ENCODE results near the gene GNAI3.

DNA sequence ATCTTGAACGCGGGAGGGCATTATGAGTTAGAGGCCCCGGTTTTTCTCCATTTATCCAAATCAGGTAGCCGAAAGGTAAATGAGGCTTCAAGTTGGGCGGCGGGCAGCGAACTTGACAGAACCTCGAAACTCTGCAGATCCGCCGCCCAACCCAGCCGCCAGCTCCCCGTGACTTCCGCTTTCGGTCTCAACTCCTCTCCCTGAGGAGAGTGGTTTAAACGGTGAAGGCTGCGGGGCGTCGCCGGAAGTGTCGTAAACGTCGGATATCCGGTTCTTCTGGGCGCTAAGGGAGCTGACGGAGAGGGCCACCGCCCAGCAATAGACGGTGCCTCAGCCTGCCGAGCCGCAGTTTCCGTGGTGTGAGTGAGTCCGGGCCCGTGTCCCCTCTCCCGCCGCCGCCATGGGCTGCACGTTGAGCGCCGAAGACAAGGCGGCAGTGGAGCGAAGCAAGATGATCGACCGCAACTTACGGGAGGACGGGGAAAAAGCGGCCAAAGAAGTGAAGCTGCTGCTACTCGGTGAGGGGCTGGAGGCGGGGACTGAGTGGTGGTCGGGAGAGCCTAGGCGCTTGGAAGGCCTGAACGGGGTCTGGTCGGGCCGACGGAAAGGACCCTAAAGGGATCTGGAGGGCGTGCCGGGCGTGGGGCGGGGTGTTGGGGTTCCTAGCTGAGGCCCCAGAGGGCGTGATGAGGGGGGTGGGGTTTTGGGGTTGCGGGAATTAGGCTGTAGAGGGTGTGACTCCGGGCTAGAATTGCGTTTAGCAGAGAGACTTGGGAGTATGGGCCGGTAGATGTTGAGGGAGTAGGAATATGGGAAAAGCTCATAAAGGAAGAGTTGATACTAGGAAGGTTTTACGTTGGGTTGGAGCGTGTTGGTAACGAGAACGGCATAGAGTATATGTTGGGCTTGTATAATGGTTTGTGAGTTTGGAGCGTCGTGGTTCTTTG, at the start of gene GNAI3:
- TF ChIP-seq, protein P1, sequence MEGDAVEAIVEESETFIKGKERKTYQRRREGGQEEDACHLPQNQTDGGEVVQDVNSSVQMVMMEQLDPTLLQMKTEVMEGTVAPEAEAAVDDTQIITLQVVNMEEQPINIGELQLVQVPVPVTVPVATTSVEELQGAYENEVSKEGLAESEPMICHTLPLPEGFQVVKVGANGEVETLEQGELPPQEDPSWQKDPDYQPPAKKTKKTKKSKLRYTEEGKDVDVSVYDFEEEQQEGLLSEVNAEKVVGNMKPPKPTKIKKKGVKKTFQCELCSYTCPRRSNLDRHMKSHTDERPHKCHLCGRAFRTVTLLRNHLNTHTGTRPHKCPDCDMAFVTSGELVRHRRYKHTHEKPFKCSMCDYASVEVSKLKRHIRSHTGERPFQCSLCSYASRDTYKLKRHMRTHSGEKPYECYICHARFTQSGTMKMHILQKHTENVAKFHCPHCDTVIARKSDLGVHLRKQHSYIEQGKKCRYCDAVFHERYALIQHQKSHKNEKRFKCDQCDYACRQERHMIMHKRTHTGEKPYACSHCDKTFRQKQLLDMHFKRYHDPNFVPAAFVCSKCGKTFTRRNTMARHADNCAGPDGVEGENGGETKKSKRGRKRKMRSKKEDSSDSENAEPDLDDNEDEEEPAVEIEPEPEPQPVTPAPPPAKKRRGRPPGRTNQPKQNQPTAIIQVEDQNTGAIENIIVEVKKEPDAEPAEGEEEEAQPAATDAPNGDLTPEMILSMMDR (IDR thresholded peaks at IDR 0.05) = peak in 3 of 4 experiments; percentile 1 to 29 (median 12)
- TF ChIP-seq POLR2A (IDR thresholded peaks at IDR 0.05) = peak; percentile 96
